SKM-1 (cell line): ENCODE data around the gene IGFBP2.

ENCODE experiments used
- DNase-seq: peaks from one replicate; lab custom pipeline; 2025; ENCODE audit not compliant: unreplicated experiment; lab: John Stamatoyannopoulos, UW

Gene IGFBP2

DNA sequence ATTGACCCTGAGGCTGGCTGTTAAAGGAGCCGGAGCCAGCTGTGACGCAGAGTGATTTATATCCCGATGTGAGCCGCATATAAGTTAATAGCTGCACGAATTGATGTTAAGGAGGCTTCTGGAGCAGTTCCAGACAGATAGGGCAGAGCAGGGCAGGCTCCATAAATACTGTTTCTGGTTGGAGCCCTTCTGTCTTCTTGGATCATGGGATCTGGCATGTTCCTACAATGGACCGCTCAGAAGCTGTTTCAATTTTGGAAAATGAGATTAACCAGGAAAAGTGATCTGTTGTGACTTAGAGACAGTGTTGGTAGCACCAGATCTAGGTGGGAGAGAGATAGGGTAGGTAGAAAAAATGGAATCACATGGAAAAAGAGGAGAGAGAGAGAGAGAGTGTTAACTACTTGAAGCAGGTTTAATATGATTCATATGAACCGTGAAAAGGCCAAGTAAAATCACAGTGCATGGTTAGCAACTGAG lies 66.9 kb downstream of the IGFBP2 start:
- no peak for DNase-seq

DNA sequence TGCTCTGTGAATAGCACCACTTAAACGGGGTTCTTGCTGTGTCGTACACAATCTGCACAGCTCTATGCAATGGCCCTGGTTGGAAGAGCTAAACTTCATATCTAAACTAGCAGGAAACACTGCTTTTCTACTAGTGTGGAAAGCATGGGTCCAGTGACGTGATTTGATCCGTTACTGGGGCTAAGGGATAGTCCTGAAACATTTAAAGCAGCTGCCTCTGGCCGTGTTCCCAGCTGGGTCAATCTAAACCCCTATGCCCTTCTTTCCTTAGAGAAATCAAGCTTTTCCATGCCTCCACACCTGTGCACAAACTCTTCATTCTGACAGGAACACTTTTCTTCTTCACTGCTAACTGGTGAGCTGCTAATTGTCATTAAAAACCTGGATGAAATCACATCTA lies 67.6 kb downstream of the IGFBP2 start:
- no peak for DNase-seq

DNA sequence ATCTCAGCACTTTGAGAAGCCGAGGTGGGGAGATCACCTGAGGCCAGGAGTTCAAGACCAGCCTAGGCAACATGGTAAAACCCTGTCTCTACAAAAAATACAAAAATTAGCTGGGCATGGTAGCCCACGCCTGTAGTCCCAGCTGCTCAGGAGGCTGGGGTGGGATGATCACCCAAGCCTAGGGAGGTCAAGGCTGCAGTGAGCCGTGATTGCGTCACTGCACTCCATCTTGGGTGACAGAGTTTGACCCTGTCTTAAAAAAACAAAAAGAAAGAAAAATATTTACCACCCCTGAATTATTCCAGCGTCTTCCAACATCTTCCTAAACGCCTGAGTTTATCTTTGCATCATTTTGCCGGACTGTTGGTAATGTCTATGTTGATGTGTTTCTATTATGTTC lies 68.3 kb downstream of the IGFBP2 start:
- DNase-seq: no peak

DNA sequence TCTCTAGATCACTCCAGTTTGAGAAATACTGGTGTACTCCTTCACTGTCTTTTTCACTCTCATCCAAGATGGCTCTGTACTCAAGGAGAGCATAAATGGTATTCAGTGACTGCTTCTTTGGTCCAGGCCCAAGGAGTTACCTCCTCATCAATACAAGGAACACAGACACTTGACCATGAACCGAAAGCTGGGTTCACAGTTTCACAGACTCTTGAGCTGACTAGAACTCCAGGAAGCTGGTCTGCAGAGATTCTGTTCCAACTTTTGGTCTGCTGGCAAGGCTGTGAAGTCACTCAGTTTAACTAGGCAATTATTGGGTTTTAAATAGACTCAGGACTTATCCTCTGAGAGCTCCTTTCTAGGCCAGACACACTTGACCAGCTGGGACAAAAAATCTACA lies 69.5 kb downstream of the IGFBP2 start:
- no peak for DNase-seq

DNA sequence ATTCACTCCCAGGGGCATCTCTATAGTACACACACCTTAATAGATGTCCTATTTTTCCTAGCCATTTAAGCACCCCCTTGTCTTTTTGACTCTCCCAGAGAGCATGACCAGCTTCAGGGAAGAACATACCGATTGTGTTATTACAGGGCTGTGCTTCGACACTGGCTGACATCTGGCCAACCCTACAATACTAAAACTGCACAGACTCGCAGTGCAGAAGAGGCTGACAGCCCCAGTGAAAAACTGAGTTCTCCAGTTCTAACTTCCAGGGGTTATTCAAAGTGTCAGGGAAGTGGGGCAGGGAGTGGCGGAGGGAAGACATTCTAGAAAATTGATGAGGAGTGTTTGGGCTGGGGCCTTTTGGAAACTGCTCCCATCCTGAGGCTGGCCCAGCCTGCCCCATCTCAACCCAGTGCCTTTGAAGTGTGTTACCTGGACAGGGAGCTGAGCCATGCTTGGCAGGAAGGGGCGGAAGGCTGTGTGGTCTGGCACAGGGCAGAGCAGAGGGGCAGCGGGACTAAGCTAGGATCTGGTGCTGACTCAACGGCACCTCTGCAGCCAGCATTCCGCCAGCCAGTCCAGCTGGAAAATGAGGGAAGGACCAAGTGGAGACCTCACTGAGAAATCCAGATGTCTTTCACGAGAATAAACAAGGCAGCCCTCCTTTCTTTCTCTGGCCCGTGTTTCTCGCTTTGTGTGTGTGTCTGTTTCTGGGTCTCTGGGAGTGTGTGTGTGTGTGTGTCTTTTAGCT lies 77.5 kb downstream of the IGFBP2 start:
- DNase-seq: no peak

DNA sequence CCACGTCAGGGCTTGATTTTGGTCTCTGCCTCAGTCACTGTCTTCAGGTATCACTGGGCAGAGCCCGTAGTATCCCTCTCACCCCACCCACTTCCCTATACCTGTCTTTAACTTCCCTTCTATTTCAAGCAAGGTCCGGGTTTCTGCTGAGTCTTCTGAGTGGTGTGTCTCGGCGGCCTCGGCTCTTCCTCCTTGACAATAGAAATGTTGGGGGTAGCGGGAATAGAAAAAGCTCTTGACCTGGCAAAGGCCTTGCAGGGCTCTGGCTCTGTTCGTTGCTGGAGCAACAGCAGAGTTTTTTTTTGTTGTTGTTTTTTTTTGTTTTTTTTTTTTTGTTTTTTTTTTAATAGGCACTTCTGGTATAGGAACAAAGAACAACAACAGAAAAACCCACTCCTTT lies 78.1 kb downstream of the IGFBP2 start:
- DNase-seq: no peak

DNA sequence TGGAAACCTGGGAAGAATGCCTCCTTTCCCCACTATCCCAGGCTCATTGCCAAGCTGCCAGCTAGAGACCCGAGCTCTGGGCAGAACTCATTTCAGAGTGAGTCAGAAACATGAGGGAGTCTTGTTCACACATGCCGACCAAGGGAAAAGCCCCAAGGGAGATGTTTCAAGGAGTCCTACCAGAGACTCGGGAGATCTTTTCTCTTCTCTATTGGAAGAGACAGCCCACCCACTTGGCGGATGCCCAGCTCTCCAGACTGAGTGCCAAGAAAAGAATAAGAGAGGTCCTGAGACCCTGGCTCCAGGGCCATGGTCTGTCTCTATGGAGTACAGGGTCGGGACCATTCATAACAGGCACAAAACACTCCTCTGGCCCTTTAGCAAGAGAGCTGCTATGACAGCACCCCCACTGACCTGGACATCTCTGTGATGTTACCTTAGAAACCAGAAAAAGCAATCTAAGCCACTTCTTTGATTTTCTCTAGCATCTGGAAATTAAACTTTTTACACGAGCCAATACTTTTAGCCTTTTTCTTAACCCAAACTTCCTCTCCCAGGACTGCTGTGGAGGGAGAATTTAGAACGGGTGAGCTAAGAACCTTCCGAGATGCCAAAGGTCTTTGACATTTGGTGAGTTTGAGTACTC lies 80.6 kb downstream of the IGFBP2 start:
- DNase-seq: no peak
